HepG2 (cell line): ENCODE results near the gene NFE2L1. TPM values are rescaled to one million over a fixed set of nuclear protein-coding genes. Genes with fewer than 3 reads are reported as not detected.

Experiments used
- ATAC-seq: fragments of 200-7000 bp; cut with Tn5 transposase; 3 replicates; pipeline ENCODE4 v1.9.1; 2020; ENCODE audit warnings: mild to moderate bottlenecking, moderate library complexity
- BruUV-seq: library from RNA; stranded (reverse); fragments of 400-500 nt; replicated peaks from 2 replicates; lab custom pipeline; 2021; lab: Mats Ljungman, UMichigan
- CTCF ChIA-PET: fragments of 300-600 bp; formaldehyde crosslinking; extraction: SDS; loops from one replicate; lab custom pipeline; 2021; ENCODE audit warnings: low total read pairs, inconsistent platforms, low intra/inter-chr PET ratio; lab: Yijun Ruan, JAX
- POLR2A ChIA-PET: fragments of 350-600 bp; sonication (Branson Sonifier 250); formaldehyde crosslinking; loops from one replicate; lab custom pipeline; 2020; ENCODE audit warnings: antibody characterized with exemption, inconsistent platforms; lab: Yijun Ruan, JAX
- DNase-seq: peaks from one replicate; pipeline ENCODE4 v3.0.0-alpha.2; 2015; ENCODE audit warnings: low spot score
- FAIRE-seq: peaks from 3 replicates; lab custom pipeline; 2011; peaks lifted over from hg19 to GRCh38; lab: Jason Lieb, UNC
- H2AFZ ChIP-seq: one replicate; pipeline ENCODE4 v1.6.1; 2011; ENCODE audit warnings: low read length, inconsistent platforms
- H3K27ac ChIP-seq: fragments of 300-600 bp; 3 replicates; pipeline ENCODE4 v1.8.0; 2011; ENCODE audit warnings: mixed run types, mild to moderate bottlenecking, mixed read lengths, low read length, inconsistent platforms; ENCODE audit not compliant: insufficient read depth; ENCODE audit errors: extremely low read length
- H3K27me3 ChIP-seq, 2 experiments: fragments of 200-600 bp in 1 of 2; 2 replicates in 1 of 2; 3 replicates in 1 of 2; pipeline versions ENCODE4 v1.6.0 to v1.8.0; 2011; ENCODE audit warnings: low read length in 2 of 2, mild to moderate bottlenecking in 2 of 2, moderate library complexity in 2 of 2, inconsistent platforms in 1 of 2; ENCODE audit not compliant: insufficient read depth in 2 of 2, control insufficient read depth in 1 of 2
- H3K36me3 ChIP-seq, 2 experiments: fragments of 200-600 bp in 1 of 2; replicated peaks in 1 of 2; 2 replicates in 1 of 2; 3 replicates in 1 of 2; pipeline versions ENCODE4 v1.5.1 to v1.8.0; 2011; ENCODE audit warnings: low read length in 2 of 2, inconsistent platforms in 1 of 2; ENCODE audit not compliant: insufficient read depth in 2 of 2, control insufficient read depth in 1 of 2
- H3K4me1 ChIP-seq: 2 replicates; pipeline ENCODE4 v1.5.1; 2012; ENCODE audit warnings: low read length, inconsistent platforms; ENCODE audit not compliant: insufficient read depth
- H3K4me2 ChIP-seq: 2 replicates; pipeline ENCODE4 v1.6.0; 2011; ENCODE audit warnings: low read depth, low read length, inconsistent platforms
- H3K4me3 ChIP-seq, 3 experiments: fragments of 200-600 bp in 1 of 3; sonication (generic), shearing (Covaris generic) in 1 of 3; replicated peaks in 1 of 3; 2 replicates each; pipeline ENCODE4 v1.5.1; 2011 to 2016; ENCODE audit warnings: low read length in 3 of 3, inconsistent platforms in 2 of 3, low read depth in 2 of 3, mild to moderate bottlenecking in 2 of 3, control low read depth in 1 of 3, mixed read lengths in 1 of 3; ENCODE audit not compliant: insufficient read depth in 1 of 3
- H3K79me2 ChIP-seq: one replicate; pipeline ENCODE4 v1.6.1; 2011; ENCODE audit warnings: low read length, inconsistent platforms; ENCODE audit not compliant: insufficient read depth
- H3K9ac ChIP-seq: 2 replicates; pipeline ENCODE4 v1.6.0; 2011; ENCODE audit warnings: mild to moderate bottlenecking, low read depth, low read length, inconsistent platforms; ENCODE audit not compliant: insufficient read depth
- H3K9me3 ChIP-seq: 2 replicates; pipeline ENCODE4 v1.5.1; 2012; ENCODE audit warnings: mild to moderate bottlenecking, low read length
- H4K20me1 ChIP-seq: 2 replicates; pipeline ENCODE4 v1.6.0; 2011; ENCODE audit warnings: inconsistent platforms, mild to moderate bottlenecking, low read length, moderate library complexity; ENCODE audit not compliant: insufficient read depth
- FOXC1 ChIP-seq: sonication (generic); formaldehyde crosslinking; IDR thresholded peaks from 2 replicates; pipeline ENCODE4 v1.8.0; 2022; ENCODE audit warnings: mild to moderate bottlenecking, missing genetic modification reagents, borderline replicate concordance
- GATA4 ChIP-seq: sonication (generic); IDR thresholded peaks from 2 replicates; pipeline ENCODE4 v1.6.1; 2016; ENCODE audit warnings: antibody characterized with exemption, low read depth, borderline replicate concordance
- POLR2AphosphoS2 ChIP-seq: IDR thresholded peaks from 2 replicates; pipeline ENCODE4 v1.6.1; 2011; ENCODE audit warnings: low read depth, low read length, improper control_type of control experiment
- SOX6 ChIP-seq, 2 experiments: fragments of 450-650 bp in 1 of 2; sonication (generic) in 1 of 2; formaldehyde crosslinking in 1 of 2; IDR thresholded peaks; 2 replicates each; pipeline versions ENCODE4 v1.4.0 to v1.6.1; 2017 to 2020; ENCODE audit warnings: antibody characterized with exemption in 1 of 2, mild to moderate bottlenecking in 1 of 2, missing genetic modification reagents in 1 of 2
- ZBTB37 ChIP-seq: sonication (generic); formaldehyde crosslinking; IDR thresholded peaks from 2 replicates; pipeline ENCODE4 v1.4.0; 2020; ENCODE audit warnings: mild to moderate bottlenecking, missing genetic modification reagents
- ZNF234 ChIP-seq: sonication (generic); formaldehyde crosslinking; conservative IDR thresholded peaks from 2 replicates; pipeline ENCODE4 v1.5.1; 2020; ENCODE audit warnings: mild to moderate bottlenecking, missing genetic modification reagents
- ZNF329 ChIP-seq: sonication (generic); formaldehyde crosslinking; IDR thresholded peaks from 2 replicates; pipeline ENCODE4 v1.9.0; 2021; ENCODE audit warnings: low read depth, mild to moderate bottlenecking, missing genetic modification reagents
- ZNF460 ChIP-seq: sonication (generic); formaldehyde crosslinking; IDR thresholded peaks from 2 replicates; pipeline ENCODE4 v1.5.1; 2020; ENCODE audit warnings: missing genetic modification reagents, mild to moderate bottlenecking, borderline replicate concordance
- ZNF766 ChIP-seq: sonication (generic); formaldehyde crosslinking; IDR thresholded peaks from 2 replicates; pipeline ENCODE4 v1.5.0; 2020; ENCODE audit warnings: missing genetic modification reagents, borderline replicate concordance
- ZNF878 ChIP-seq: sonication (generic); formaldehyde crosslinking; IDR thresholded peaks from 2 replicates; pipeline ENCODE4 v1.8.1; 2023; ENCODE audit warnings: mild to moderate bottlenecking, missing genetic modification reagents, moderate library complexity
- WGBS: methylation state at CpG from one replicate; pipeline ENCODE4 v1.1.6; 2017; ENCODE audit warnings: low lambda C conversion rate; 5-methylcytosine and 5-hydroxymethylcytosine counted together
- in situ Hi-C: cut with HindIII; loops from 2 replicates; pipeline ENCODE4 v1.10.0; 2017; ENCODE audit warnings: low pct_unique_long_range_greater_than_20kb; ENCODE audit not compliant: extremely low pct_ligation_motif_present
- intact Hi-C: fragments of 100-400 bp; cut with micrococcal nuclease; formaldehyde crosslinking; loops from one replicate; pipeline ENCODE4 v1.10.0; 2022; ENCODE audit not compliant: unreplicated experiment
- polyA plus RNA-seq, 8 experiments: library from polyadenylated mRNA; depleted of rRNA in 3 of 8; stranded (reverse) in 7 of 8; unstranded in 1 of 8; fragments of >200 nt; fragmentation: Illumina TruSeq in 4 of 8; extraction: Trizol in 4 of 8; gene quantifications; 2 replicates each; pipeline versions ENCODE4 v1.2.1 to v1.2.3, GENCODE V29; 2011 to 2016; ENCODE audit warnings: low read depth in 4 of 8, missing spikeins in 1 of 8, mixed read lengths in 1 of 8; ENCODE audit not compliant: insufficient read depth in 1 of 8
- total RNA-seq, 5 experiments: library from RNA; depleted of rRNA; stranded (reverse); fragments of >200 nt; fragmentation: Illumina TruSeq; extraction: Trizol; gene quantifications; 2 replicates each; pipeline ENCODE4 v1.2.3, GENCODE V29; 2016; ENCODE audit warnings: low read depth in 1 of 5
- TF ChIP-seq, protein P1 (sequence below): sonication (generic); formaldehyde crosslinking; IDR thresholded peaks from 2 replicates; pipeline ENCODE4 v1.4.0; 2020; ENCODE audit warnings: missing genetic modification reagents

NFE2L1 gene
- total and polyA plus RNA-seq, 2 of the 13 experiments (the other 11 are each of a cell fraction or from before 2014, with no cell fraction given): 67.0 to 234 TPM

- TF ChIP-seq ZNF766 (CRISPR knock-in tag): no peak
Measured at GRCh38 chr17:48012654-48013053, 35.5 kb upstream of the NFE2L1 start (continued).

GRCh38 chr17:48013876-48014594, 34.1 kb upstream of the NFE2L1 start:
- Histone ChIP-seq H3K27ac (no peak overlapping the region), H3K36me3 (no peaks in the 10 kb centered on the region), H3K4me2 (no peak overlapping the region), H4K20me1 (no peaks in the 10 kb centered on the region; the same call in 1 of the 2 replicates), H3K9me3 (no peaks in the 10 kb centered on the region), H3K4me1 (peaks cover 12% of the 10 kb centered on the region), H2AFZ (no peak overlapping the region), H3K27me3 (peaks cover 10 to 46% of the 10 kb centered on the region in 2 experiments; a peak in 4 of 5 replicates), H3K79me2 (no peaks in the 10 kb centered on the region), H3K9ac (no peak overlapping the region), H3K4me3 (no peak overlapping the region)
- TF ChIP-seq ZBTB37 (no peak), SOX6 (IDR thresholded peaks at IDR 0.05) (no peak), SOX6 (CRISPR knock-in tag; IDR thresholded peaks at IDR 0.05) (no peak), GATA4 (no peak), ZNF329 (CRISPR knock-in tag) (no peak), ZNF234 (no peak), ZNF878 (CRISPR knock-in tag) (no peak), POLR2AphosphoS2 (no peak), ZNF460 (CRISPR knock-in tag) (no peak), FOXC1 (CRISPR knock-in tag) (no peak)
- TF ChIP-seq, protein P1, sequence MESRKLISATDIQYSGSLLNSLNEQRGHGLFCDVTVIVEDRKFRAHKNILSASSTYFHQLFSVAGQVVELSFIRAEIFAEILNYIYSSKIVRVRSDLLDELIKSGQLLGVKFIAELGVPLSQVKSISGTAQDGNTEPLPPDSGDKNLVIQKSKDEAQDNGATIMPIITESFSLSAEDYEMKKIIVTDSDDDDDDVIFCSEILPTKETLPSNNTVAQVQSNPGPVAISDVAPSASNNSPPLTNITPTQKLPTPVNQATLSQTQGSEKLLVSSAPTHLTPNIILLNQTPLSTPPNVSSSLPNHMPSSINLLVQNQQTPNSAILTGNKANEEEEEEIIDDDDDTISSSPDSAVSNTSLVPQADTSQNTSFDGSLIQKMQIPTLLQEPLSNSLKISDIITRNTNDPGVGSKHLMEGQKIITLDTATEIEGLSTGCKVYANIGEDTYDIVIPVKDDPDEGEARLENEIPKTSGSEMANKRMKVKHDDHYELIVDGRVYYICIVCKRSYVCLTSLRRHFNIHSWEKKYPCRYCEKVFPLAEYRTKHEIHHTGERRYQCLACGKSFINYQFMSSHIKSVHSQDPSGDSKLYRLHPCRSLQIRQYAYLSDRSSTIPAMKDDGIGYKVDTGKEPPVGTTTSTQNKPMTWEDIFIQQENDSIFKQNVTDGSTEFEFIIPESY: no peak
- intact Hi-C loops: no loop called here
- in situ Hi-C loops: no loop called here
- FAIRE-seq (no peak), DNase-seq (no peak), ATAC-seq (no peak)
- POLR2A ChIA-PET: interaction anchor here (0.6 kb wide), 1 partner anchor 43 kb away, joined by 3 read pairs; the partner anchor contains the start of gene CDK5RAP3
- CTCF ChIA-PET: no interaction called here
- 25% methylated on average over 6 of the region's 6 CpGs for WGBS
- BruUV-seq: no TSS peak
